ENCODE results near the gene CASZ1.

CASZ1 gene

DNA sequence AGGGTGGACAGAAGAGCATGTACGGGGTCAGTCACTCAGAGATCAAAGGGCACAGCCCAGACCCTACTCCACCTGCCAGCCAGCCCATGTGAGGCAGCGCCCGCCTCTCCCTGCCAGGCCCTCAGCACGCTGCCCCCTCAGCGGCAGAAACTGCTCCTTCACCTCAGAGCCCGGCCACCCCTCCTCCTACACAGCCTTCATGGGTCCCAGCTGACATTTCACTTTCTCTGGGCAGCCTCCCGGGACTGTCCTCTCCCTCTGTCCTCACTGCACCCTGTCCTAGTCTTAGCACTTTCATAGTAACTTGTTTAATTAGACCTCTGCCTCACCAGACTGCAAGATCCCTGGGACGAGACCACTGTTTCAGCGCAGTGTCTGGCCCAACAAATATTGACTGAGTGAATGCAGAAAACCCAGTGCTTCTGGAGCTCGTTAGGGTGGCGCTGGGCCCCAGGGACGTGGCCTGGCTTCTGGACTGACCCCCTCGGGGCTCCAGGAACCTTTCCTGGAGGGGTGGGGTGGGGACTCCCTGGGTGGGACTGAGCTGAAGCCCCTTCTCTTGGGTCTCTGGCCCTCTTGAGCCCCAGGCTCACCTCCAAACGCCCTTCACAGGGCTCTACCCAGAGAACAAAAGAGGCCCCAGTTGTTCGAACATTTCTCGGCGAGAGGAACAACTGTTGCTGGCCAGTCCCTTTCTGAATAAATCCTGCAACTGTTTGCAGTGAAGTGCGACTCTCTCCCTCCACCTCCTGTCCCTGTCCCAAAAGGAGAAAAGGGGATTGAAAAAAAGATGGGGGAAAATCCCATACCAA is 114.9 kb downstream of the CASZ1 start:
- no peak for DNase-seq

DNA sequence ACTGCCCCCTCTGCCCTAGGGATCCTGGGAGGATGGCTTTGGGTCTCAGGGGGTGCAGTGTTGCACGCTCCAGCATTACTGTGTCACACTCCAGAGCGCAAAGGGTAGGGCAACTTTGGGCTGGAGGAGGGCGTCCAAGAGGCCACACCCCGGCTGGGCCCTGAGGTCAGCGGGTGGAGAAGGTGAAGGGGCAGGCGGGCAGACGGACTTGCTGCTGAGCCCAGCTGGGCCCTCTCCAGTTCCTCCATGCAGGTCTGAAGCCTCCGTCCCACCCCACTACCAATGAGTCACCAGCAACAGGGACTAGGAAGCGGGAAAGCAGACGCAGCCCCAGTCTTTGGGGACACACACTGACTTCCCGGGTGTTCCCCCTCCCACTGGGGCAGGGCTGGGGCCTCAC is 116.0 kb downstream of the CASZ1 start:
- no peak for DNase-seq

DNA sequence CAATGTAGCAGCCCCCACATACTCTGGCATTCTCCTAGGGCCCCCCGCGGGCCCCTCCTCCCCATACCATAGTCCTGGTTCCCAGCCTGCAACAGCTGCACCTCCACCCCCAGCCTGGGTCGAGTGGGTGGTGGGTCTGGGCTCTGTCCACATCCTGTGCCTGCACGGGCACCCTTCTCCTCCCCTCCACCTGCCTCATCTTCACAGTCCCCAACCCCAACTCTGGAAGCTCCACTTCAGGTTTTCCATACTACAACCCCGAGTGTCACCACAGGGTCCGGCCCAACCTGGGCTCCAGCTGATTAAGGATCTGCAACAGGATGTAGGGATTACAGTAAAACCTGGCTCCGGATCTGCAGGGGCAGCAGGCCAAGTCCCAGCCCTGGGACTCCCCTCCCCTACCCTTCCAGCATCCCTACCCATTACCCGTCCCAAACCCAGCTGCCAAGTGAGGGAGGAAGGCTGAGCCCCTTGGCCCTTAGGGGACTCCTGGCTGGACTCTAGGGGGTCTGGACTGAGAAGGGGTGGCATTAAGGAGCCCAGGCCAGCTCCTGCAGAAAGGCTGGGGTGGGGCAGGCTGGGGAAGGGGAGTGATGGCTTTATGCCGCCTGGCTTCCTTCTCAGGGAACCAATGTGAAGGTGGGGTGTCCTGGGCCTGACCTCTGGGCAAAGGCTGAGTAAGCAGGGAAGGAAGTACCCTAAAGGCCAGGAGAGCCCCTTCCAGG is 116.8 kb downstream of the CASZ1 start:
- DNase-seq = peak; percentile 28

DNA sequence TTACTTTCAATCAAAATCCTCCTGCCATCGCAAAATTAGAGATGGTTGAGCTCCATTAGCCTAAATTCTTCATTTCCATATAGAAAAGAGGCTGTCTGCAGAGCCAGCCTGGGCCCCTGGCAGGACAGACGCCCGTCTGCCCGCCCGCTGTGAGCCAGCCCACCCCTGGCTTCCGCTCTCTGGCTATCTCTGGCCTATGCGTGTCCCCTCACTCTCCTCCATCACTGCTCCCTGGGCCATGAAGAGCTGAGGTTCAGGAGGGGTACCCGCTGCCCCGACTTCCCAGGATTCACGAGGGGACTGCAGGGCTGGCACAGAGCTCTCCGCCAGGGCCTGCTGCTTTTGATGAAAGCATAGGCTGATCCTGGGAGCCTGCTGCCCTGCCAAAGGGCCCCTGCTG is 117.6 kb downstream of the CASZ1 start:
- no peak for DNase-seq

DNA sequence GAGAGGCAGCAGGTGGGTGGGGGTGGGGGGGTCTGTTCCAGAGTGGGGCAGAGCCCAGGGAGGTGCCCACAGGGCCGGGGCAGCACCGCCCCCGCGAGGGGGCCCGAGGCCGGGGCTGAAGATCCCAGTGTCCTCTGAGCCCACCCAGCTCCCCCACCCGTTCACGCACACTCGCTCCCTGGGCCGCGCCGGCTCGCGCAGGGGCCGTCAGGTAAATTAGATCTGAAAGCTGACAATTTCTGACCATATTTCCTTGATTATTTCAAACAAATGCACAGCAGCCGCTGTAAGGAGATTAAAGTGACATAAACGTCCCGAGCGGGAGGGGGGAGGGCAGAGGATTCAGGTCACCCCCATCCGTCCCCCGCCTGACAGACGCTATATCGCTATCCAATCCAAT is 118.0 kb downstream of the CASZ1 start:
- no peak for DNase-seq

DNA sequence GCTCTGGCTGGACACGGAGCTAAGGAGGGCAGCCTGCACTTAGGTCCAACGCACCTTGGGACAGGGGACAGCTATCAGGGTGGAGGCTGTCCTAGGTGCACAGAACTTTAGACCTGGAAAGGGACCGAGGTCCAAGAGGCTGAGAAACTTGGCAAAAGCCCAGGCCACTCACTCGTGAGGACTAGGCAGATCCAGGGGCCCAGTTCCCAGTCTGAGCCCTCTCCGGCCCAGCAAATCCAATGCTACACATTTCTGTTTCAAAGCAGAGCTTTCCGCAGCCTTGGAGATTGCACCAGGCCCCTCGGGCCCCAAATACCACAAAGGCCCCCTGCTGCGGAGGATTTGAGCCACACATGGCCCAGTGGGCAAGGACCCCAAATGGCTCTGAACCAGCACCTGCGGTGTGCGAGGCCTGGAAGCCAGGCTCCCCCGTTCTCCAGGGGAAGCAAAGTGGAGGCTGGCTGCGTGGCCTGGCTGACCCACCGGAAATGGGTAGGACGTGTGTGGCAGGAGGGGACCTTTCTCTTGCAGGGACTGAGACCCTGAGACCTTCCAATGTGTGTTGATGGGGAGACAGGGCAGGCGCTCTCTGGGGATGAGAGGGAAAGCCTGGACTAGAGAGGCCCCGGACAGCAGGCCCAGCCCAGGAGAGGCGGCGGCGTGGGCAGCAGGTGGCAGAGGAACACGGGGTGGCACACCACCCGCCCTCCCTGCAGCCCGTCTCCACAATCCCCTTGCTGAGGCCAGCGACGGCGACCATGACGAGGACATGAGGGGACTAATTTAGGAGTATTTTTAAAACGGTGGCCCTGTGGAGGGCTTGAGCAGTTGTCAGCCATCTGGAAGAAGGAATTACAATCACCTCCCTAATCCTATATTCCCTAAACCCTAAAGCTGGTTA is 118.7 kb downstream of the CASZ1 start:
- no peak for DNase-seq

DNA sequence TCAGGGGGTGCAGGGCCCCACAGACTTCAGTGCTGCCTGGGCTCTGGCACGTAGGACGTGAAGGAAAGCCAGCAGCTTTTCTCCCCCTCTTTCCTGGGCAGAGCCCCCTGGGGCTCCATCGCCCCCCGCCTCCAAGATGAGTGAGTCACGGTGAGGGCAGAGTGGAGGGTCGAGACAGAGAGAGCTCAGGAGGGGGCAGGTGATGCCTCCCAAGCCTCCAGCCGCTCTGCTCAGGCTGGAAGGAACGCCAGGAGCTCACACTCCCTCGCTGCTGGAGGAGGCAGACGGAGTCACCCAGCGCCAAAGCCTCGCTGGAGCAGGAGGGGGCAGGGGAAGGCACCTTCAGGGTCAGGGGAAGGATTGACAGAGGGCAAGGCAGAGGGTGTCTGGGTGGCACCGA is 119.5 kb downstream of the CASZ1 start:
- DNase-seq = no peak

DNA sequence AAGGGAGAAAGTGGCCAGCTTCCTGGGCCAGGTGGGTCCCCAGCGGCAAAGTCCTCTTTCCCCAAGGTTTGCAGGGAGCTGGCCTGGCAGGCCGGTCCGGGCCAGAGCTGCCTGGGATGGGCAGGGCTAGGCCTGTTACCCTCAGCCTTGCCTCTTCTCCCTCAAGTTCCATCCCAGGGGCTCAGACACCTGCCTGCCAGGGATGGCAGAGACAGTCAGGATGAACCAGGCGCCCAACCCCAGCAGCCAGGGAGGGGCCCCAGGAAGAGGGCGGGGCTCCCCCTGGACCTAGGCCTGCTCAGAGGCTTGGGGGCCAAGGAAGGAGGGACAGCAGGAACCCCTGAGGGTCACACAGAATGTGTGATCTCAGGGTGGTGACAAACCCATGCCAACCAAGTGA is 120.6 kb downstream of the CASZ1 start:
- no peak for DNase-seq

DNA sequence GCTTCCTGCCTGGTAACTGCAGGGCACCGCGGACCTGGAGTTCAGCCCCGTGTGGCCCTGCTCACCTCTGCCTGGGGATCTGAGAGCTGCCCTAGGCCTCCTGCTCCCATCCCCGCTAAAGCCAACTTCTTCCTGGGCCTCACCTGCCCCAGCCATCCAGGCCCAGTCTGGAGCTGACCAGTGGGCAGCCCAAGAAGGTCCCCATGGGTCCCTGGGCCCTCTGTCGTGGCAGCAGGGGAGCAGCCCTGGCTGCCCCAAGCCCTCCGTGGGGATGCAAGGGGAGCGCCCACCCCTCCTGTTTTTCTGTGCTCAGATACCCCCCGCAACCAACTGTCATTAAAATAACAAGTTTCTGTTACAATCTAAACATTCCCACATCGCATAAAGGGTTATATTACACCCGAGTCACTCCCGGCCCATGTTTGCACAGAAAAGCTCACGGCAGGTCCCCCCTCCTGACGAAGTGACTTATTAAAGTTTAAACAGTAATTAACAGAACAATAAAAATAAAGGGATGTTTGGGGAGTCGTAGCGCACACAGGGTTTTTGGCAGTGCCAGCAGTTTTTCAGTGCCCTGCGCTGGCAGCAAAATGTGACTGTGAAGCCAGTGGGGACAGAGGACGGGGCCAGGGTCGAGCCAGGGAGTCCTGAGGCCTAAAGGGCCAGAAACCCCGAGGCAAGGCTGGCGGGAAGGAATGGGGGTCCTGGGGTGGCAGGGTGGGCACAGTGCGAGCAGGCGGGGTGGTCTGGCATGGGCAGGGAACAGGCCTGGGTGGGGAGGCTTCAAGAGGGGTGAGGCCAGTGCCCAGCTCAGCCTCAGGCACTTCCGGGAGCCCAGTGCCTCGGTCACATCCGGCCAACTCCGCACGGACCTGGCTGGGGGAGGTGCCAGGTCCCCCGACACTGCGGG is 121.5 kb downstream of the CASZ1 start:
- DNase-seq = no peak

DNA sequence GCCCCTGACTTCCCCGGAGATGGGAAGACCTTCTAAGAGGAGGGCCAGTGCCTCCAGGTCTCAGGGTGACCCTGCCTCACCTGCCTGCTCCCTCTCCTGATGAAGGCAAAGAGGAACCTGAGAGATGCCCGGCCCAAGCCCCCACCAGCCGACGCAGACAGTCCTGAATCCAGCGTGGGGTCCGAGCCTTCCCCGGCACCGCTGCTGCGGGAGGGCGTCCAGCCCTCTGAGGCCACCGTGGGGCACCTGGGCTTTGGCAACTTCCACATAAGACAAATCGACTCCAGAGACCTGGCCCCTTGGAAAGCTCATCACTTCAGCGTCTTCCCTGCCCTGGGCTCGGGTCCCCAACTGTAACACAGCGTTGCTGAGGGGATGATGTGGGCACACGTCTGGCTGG is 122.2 kb downstream of the CASZ1 start:
- DNase-seq = no peak

DNA sequence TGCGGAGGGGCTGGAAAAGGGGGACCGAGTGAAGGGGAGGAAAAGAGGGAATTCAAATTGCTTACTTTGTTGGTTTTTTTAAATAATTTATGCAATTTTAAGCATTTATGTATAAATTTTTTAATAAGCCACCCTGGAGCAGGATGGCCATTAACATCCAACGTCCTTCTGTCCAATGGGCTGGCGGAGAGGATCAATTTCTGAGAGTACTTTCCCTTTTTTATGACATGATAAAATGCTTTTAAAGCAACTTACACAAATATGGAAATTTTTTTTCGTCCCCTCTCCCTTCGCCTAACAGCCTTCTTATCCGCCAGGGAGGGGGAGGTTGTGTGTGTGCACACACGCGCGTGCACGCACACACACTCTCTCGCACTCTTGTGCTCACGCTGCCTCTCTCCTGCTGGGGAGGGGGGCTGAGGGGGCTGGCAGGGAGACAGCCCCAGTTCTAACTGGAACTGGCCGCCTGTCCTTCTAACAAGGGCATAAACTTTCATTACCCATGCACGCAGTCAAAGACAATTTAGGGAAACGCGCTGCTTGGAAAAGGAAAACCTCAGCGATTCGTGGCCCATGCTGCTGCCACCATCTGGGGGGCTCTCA is 123.2 kb downstream of the CASZ1 start:
- DNase-seq = no peak

DNA sequence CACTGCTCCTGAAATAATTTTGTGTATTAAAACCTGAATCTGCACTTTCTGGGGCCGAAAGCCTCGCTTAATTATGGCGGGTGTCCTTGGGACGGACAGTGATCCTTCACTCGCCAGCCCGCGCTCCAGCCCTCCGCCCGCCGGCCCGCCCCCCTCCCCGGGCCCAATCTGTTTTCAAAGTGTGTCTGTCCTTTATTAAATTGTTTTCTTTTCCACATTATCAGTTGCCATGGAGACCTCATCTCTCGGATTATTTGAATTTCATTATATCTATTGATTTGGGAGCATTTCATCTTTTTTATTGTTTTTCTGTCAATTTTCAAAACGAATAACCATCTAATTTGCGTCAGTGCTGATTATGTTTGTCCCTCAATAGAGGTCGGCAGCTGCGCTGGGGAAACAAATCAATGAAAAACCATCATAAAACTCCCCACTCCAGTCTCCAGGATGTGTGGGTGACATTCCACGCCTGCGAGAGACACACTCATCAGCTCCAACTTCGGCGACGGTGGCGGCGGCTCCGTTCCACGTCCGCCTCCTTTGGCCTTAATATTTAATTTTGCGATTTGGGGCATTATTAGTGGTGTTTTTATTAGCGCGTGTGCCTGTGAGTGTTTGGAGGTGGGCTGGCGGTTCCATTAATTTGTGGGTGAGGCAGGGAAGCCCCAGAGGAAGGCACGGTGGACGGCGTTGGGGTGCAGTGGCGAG is 123.9 kb downstream of the CASZ1 start:
- no peak for DNase-seq

DNA sequence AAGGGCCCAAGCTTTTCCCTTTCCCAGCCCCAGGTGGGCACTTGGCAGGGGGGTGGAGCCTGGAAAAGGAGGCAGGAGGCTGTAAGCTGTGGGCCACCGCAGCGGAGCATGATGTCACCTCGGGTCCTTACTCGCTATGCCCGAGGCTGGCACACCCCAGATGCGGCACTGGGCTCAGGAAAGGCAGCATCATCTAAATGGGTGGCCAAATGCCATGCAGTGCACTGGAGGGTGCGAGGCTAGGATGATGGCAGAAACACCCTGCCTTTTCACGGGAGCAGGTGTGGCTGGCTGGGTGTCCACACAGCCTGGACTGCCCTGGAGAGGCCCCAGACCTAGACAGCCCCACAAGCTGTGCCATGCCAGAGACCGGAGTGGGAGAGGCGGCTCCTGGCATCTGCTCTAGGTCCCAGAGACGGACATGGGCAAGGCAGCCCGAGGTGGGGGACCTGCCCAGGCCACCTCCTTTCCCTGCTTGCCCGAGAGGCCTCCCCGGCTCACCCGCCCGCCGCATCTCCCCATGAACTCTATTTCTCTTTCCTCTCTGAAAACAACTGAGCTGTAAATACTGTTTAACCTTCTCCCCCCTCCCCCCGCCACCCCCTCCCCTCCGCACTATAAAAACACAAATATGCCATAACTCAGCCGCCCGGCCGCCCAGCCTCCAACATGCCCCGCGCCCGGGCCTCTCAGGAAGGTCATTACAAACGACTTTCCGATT is 124.7 kb downstream of the CASZ1 start:
- DNase-seq = no peak

DNA sequence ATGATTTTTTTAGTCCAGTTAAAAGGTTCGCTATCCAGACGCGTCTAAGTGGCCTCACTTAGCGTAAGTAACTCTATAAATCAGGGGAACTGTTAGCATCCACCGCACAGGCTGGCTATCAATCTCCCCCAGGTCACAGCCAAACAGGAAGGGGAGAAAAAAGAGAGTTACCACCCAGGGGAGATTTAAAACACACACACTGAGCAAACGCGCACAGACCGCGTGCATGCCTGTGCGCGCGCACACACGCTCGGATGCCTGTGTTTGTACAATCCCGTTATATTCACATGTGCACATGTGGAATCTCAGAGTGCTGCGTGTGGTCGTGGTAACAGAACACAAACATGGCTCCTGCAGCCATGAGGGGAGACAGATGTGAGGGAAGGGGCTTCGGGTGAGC is 125.4 kb downstream of the CASZ1 start:
- DNase-seq = no peak

DNA sequence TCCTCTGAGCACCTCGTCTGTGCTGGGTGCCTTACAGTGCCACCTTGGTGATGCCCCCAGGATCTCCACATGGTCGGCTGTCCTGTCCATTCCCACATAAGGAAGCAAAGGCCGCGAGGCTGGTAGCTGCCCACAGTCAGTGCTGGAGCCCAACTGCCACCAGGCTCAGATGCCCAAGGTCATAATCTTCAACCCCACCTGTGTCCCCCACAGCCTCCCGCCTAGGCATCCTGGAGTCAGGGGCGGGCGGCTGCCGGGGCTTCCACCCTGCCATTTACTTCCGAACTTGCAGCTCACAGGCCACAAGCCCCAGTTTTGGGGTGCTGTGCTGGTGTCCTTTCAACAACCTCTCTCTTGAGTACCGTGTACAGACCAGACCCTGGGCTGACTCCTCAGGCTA is 126.3 kb downstream of the CASZ1 start:
- no peak for DNase-seq

DNA sequence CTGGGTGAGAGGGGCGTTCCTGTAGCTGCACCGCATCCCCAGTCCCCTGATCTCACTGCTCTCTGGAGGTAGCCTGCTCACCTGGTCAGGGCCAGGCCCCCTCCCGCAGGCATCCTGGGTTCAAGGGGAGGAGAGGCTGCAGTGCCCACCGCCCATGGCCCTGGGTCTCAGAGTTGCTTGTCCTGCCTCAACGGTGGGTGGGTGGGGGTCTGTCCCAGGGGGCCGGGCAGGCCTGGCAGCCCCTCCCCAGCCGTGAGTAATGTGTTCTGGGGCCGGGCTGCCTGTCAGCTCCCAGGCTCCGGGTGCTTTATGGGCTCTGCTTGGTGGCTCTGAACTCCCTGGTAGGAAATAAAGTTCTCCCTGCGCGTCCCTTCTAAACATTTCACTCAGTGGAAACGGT is 126.9 kb downstream of the CASZ1 start:
- DNase-seq = no peak

DNA sequence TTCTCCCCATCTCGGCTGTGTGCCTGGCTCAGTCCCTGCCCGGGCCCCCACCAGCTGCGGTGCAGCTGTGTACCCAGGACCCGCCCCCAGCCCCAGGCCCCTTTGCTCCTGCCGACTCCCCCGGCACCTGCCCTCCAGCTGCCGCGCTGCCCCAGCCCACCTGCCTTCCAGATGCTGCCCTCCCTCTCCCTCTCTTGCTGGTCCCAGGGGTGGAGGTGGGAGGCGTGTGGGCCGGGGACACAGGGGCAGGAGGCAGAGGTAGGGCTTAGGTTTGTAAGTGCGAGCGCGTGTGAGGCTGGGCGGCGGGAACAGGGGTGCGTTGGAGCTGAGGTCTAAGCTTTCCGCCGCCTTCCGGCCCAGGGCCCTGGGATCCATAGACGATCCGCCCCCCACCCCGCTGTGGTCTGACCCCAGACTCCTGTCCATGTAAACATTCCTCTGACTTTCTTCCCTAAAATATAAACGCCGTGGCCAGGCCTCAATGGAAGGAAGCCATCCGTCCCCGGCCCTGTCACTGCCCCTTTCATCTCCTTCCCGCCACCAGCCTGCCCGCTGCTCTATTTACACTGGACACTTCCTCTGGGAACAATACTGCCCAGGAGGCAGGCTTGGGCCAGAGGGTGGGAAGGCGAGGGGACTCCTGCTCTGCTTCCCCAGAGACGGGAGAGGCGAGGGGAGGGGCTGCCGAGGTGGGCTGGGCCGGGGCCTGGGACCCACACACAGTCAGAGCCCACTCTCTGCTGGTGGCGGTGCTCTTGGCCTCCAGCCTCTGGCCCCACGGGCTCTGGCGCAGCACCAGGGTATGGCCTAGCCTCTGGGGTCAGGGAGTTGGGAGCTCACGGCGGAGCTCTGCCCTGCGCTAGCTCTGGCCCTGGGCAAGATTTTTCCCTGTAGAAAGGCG is 128.3 kb downstream of the CASZ1 start:
- no peak for DNase-seq

DNA sequence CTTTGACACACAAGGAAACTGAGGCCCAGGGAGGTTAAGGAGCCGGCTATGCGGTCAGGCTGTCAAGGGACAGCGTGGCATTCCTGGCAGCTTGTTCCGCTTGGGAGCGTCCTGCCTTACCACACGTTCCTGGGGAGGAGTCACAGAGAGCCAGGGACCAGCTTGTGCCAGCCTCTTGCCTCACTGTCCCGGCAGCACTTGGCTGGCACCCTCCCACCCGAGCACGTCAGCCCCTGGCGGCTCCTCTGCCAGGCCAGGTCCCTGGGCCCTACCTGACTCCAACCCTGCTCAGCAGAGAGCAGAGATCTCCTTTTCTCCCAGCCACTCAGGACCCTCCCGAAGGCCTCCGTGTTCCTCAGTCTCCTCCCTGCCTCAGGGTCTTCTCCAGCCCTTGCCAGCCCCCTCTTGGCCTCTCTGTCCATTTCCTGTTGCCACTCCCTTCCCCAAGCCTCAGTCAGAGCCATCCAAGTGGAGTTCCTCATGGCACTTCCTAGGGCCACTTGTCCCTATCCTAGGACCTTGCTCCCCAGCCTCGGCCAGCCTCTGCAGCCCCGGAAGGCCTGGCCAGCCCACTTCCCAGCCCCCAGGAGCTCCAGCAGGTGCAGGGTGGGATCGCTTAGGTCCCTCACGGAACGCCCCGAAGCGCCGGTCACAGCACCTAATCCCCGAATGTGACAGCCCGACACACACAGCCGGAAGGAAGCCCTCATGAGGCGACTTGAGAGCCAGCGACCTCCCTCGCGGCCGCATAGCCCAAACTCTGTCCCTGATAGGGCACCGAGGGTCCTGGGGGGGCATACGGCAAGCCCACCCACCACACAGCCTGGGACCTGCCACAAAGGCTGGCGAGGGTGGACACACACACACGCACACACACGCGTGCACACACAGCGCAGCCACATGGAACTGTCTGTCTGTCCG is 130.3 kb downstream of the CASZ1 start:
- DNase-seq = no peak

Measured in HCEC 1CT (cell line).